ENCODE results near the gene LSM4. TPM values are rescaled to one million over a fixed set of nuclear protein-coding genes. Genes with fewer than 3 reads are reported as not detected.
A peak's percentile ranks its signal among the peaks of the same experiment; 100 is the strongest.

Gene LSM4
- total RNA-seq, 1 donor from 2014 or later, result 198 TPM

- Mint-ChIP-seq H3K27me3 (ENCODE audit: insufficient read depth) (no peaks in the 10 kb centered on the region), H3K36me3 (ENCODE audit: low read depth) (peaks cover 33% of the 10 kb centered on the region), H3K9me3 (peaks cover 5% of the 10 kb centered on the region), H3K27ac (peak overlapping the region; percentile 98), H3K4me1 (ENCODE audit: low read depth) (peaks cover 57% of the 10 kb centered on the region), H3K4me3 (peak overlapping the region; percentile 81)
- DNase-seq (ENCODE audit: low spot score), result no peak
- intact Hi-C loops (cut with micrococcal nuclease), result loop anchor here (1.0 to 5.0 kb wide), 2 partner anchors 8 to 635 kb away; partner anchors contain the start of genes COPE and DDX49
These were observed 40.1 kb downstream of the LSM4 start for GRCh38 chr19:18282788-18283141.

GRCh38 chr19:18282021-18282787 is 40.7 kb downstream of the LSM4 start:
- H3K36me3 Mint-ChIP-seq (ENCODE audit: low read depth), result peaks cover 36% of the 10 kb centered on the region
- H3K4me3 Mint-ChIP-seq, result peak overlapping the region; percentile 81
- intact Hi-C loops (cut with micrococcal nuclease), result loop anchor here (1.0 to 5.0 kb wide), 2 partner anchors 8 to 635 kb away; partner anchors contain the start of genes COPE and DDX49
- no peak for DNase-seq (ENCODE audit: low spot score)
- H3K27ac Mint-ChIP-seq, result peak overlapping the region; percentile 98
- H3K4me1 Mint-ChIP-seq (ENCODE audit: low read depth), result peaks cover 57% of the 10 kb centered on the region
- no peaks in the 10 kb centered on the region for H3K27me3 Mint-ChIP-seq (ENCODE audit: insufficient read depth)
- H3K9me3 Mint-ChIP-seq, result peaks cover 5% of the 10 kb centered on the region

GRCh38 chr19:18281082-18282020 is 41.5 kb downstream of the LSM4 start, which contains the start of gene JUND:
JUND (minus strand) TSS chr19:18281622; CDS start chr19:18281484, 138 bp downstream.
- intact Hi-C loops (cut with micrococcal nuclease), result loop anchor here (1.0 to 5.0 kb wide), 4 partner anchors 9 to 636 kb away; partner anchors contain the start of genes COPE, DDX49, ELL and MPV17L2
- peaks cover 49% of the 10 kb centered on the region for H3K4me1 Mint-ChIP-seq (ENCODE audit: low read depth)
- no peaks in the 10 kb centered on the region for H3K27me3 Mint-ChIP-seq (ENCODE audit: insufficient read depth)
- peak; percentile 98 for DNase-seq (ENCODE audit: low spot score)
- H3K36me3 Mint-ChIP-seq (ENCODE audit: low read depth), result peaks cover 31% of the 10 kb centered on the region
- peak within 1 kb of the TSS; percentile 88 for H3K4me3 Mint-ChIP-seq
- peak within 1 kb of the TSS; percentile 98 for H3K27ac Mint-ChIP-seq
- H3K9me3 Mint-ChIP-seq, result peaks cover 5% of the 10 kb centered on the region

GRCh38 chr19:18280247-18281081 is 42.4 kb downstream of the LSM4 start:
- H3K36me3 Mint-ChIP-seq (ENCODE audit: low read depth), result peaks cover 31% of the 10 kb centered on the region
- peaks cover 40% of the 10 kb centered on the region for H3K4me1 Mint-ChIP-seq (ENCODE audit: low read depth)
- DNase-seq (ENCODE audit: low spot score), result peak; percentile 78
- H3K4me3 Mint-ChIP-seq, result peak overlapping the region; percentile 98
- intact Hi-C loops (cut with micrococcal nuclease), result loop anchor here (1.0 to 5.0 kb wide), 3 partner anchors 88 to 637 kb away; partner anchors contain the start of genes COPE, DDX49, ELL and MPV17L2
- H3K27me3 Mint-ChIP-seq (ENCODE audit: insufficient read depth), result no peaks in the 10 kb centered on the region
- H3K9me3 Mint-ChIP-seq, result peaks cover 5% of the 10 kb centered on the region
- peak overlapping the region; percentile 93 for H3K27ac Mint-ChIP-seq

- H3K27ac Mint-ChIP-seq, result peak overlapping the region; percentile 96
- no peaks in the 10 kb centered on the region for H3K27me3 Mint-ChIP-seq (ENCODE audit: insufficient read depth)
- H3K36me3 Mint-ChIP-seq (ENCODE audit: low read depth), result peaks cover 27% of the 10 kb centered on the region
- H3K4me1 Mint-ChIP-seq (ENCODE audit: low read depth), result peaks cover 33% of the 10 kb centered on the region
- H3K4me3 Mint-ChIP-seq, result peak overlapping the region; percentile 98
- no peaks in the 10 kb centered on the region for H3K9me3 Mint-ChIP-seq
- peak; percentile 89 for DNase-seq (ENCODE audit: low spot score)
- intact Hi-C loops (cut with micrococcal nuclease), result loop anchor here (1.0 to 5.0 kb wide), 8 partner anchors 13 to 638 kb away; partner anchors contain the start of genes COPE, DDX49, LSM4 and MPV17L2
These were observed 43.2 kb downstream of the LSM4 start for GRCh38 chr19:18279516-18280246.

GRCh38 chr19:18279266-18279515 is 43.7 kb downstream of the LSM4 start:
- H3K4me3 Mint-ChIP-seq, result peak overlapping the region; percentile 98
- no peaks in the 10 kb centered on the region for H3K27me3 Mint-ChIP-seq (ENCODE audit: insufficient read depth)
- peaks cover 28% of the 10 kb centered on the region for H3K4me1 Mint-ChIP-seq (ENCODE audit: low read depth)
- no peak for DNase-seq (ENCODE audit: low spot score)
- H3K9me3 Mint-ChIP-seq, result no peaks in the 10 kb centered on the region
- peak overlapping the region; percentile 96 for H3K27ac Mint-ChIP-seq
- intact Hi-C loops (cut with micrococcal nuclease), result loop anchor here (1.0 to 5.0 kb wide), 6 partner anchors 14 to 138 kb away; partner anchors contain the start of genes LSM4, RAB3A and SSBP4
- peaks cover 31% of the 10 kb centered on the region for H3K36me3 Mint-ChIP-seq (ENCODE audit: low read depth)

GRCh38 chr19:18278521-18279265 is 44.2 kb downstream of the LSM4 start:
- Mint-ChIP-seq H3K4me3 (peak overlapping the region; percentile 98), H3K9me3 (no peaks in the 10 kb centered on the region), H3K36me3 (ENCODE audit: low read depth) (peaks cover 31% of the 10 kb centered on the region), H3K4me1 (ENCODE audit: low read depth) (peaks cover 28% of the 10 kb centered on the region), H3K27ac (peak overlapping the region; percentile 96), H3K27me3 (ENCODE audit: insufficient read depth) (no peaks in the 10 kb centered on the region)
- DNase-seq (ENCODE audit: low spot score), result peak; percentile 41
- intact Hi-C loops (cut with micrococcal nuclease), result loop anchor here (1.0 to 5.0 kb wide), 6 partner anchors 14 to 139 kb away; partner anchors contain the start of genes LSM4, RAB3A and SSBP4

GRCh38 chr19:18274781-18275356 is 48.0 kb downstream of the LSM4 start:
- H3K27me3 Mint-ChIP-seq (ENCODE audit: insufficient read depth), result no peaks in the 10 kb centered on the region
- no peak for DNase-seq (ENCODE audit: low spot score)
- no peak overlapping the region for H3K4me3 Mint-ChIP-seq
- H3K9me3 Mint-ChIP-seq, result no peaks in the 10 kb centered on the region
- intact Hi-C loops (cut with micrococcal nuclease), result loop anchor here (5.0 kb wide), 1 partner anchor 142 kb away; the partner anchor contains the start of gene SSBP4
- peaks cover 27% of the 10 kb centered on the region for H3K36me3 Mint-ChIP-seq (ENCODE audit: low read depth)
- peaks cover 11% of the 10 kb centered on the region for H3K4me1 Mint-ChIP-seq (ENCODE audit: low read depth)
- no peak overlapping the region for H3K27ac Mint-ChIP-seq

- Mint-ChIP-seq H3K9me3 (no peaks in the 10 kb centered on the region), H3K27ac (no peak within 1 kb of the TSS), H3K27me3 (ENCODE audit: insufficient read depth) (no peaks in the 10 kb centered on the region), H3K36me3 (ENCODE audit: low read depth) (peaks cover 22% of the 10 kb centered on the region), H3K4me3 (no peak within 1 kb of the TSS), H3K4me1 (ENCODE audit: low read depth) (peaks cover 8% of the 10 kb centered on the region)
- intact Hi-C loops (cut with micrococcal nuclease), result no loop called here
- DNase-seq (ENCODE audit: low spot score), result no peak
These were observed 48.6 kb downstream of the LSM4 start, which contains the start of gene IQCN for GRCh38 chr19:18274219-18274780. IQCN (minus strand) TSS chr19:18274452; CDS start chr19:18269478, 4,974 bp downstream.

GRCh38 chr19:18273561-18274218 is 49.2 kb downstream of the LSM4 start:
- Mint-ChIP-seq H3K27ac (no peak overlapping the region), H3K36me3 (ENCODE audit: low read depth) (peaks cover 16% of the 10 kb centered on the region), H3K4me1 (ENCODE audit: low read depth) (peaks cover 3% of the 10 kb centered on the region), H3K4me3 (no peak overlapping the region), H3K9me3 (no peaks in the 10 kb centered on the region), H3K27me3 (ENCODE audit: insufficient read depth) (no peaks in the 10 kb centered on the region)
- intact Hi-C loops (cut with micrococcal nuclease), result no loop called here
- DNase-seq (ENCODE audit: low spot score), result no peak

Measured in activated T-helper 1 cell treated with anti-CD3 and anti-CD28 coated beads, Interleukin-12 subunit alpha, Interleukin-12 subunit beta, Interleukin-2, Interleukin-4 antibody, amounts not matched to agents 30 ng/mL and 10 ng/mL and 1 ng/mL, durations not matched to agents 14 hours and 24 hours and 36 hours (primary cell).